GM13976 (cell line): ENCODE data around the gene NXN.
"Not testable (repeated sequence)": the region's sequence is repeated elsewhere in the genome, so short reads cannot be mapped to it uniquely, and the experiment has no call there.

ENCODE experiments used
- DNase-seq: peaks from one replicate; pipeline ENCODE4 v3.0.0; 2012; ENCODE audit warnings: low spot score
- in situ Hi-C: fragments of 300-500 bp; cut with MboI; formaldehyde crosslinking; loops from one replicate; pipeline ENCODE4 v1.12.0; 2022; ENCODE audit warnings: low sequenced_read_pairs, mixed read lengths, inconsistent platforms; ENCODE audit not compliant: unreplicated experiment
- TF ChIP-seq, protein P1 (sequence below): IDR thresholded peaks from 2 replicates; pipeline ENCODE4 v1.5.1; 2012; ENCODE audit warnings: borderline replicate concordance, mild to moderate bottlenecking; ENCODE audit not compliant: insufficient read depth; ENCODE audit errors: extremely low read depth, missing control alignments, control extremely low read depth

The NXN gene

DNA sequence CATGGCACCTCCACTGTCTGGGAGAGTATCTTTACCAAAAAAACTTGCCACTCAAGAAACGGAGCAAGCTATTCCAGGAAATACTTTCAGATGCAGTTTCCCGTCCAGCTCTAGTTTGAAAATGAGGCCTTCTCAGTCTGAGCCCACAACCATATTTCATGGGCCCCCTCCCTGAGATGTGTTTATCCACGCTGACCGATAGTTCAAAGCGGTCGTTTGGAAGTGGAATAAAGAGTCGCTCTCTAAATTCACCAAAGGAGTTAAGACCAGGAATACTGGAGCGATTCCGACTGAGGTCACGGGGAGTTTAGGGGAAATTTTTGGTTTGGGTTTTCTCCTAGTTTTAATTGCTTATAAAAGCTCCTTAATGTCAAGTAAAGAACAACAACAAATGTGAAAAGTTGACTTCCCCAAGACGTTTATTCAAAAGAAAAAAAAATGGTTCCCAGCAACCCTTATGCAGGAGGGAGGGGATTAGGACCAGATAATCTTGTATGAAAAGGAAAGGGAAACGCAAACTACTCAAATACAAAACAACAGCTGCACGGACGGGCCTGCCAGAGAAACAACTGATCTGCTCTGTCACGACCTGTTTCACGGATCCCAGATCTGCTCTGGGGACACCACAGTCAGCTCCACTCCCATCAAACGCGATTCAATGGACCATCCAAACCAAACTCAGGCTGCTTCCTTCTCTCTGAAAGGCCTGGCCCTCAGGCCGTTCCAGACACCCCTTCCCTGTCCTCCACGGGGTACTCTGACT is 120.3 kb downstream of the NXN start:
- TF ChIP-seq, protein P1, sequence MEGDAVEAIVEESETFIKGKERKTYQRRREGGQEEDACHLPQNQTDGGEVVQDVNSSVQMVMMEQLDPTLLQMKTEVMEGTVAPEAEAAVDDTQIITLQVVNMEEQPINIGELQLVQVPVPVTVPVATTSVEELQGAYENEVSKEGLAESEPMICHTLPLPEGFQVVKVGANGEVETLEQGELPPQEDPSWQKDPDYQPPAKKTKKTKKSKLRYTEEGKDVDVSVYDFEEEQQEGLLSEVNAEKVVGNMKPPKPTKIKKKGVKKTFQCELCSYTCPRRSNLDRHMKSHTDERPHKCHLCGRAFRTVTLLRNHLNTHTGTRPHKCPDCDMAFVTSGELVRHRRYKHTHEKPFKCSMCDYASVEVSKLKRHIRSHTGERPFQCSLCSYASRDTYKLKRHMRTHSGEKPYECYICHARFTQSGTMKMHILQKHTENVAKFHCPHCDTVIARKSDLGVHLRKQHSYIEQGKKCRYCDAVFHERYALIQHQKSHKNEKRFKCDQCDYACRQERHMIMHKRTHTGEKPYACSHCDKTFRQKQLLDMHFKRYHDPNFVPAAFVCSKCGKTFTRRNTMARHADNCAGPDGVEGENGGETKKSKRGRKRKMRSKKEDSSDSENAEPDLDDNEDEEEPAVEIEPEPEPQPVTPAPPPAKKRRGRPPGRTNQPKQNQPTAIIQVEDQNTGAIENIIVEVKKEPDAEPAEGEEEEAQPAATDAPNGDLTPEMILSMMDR, result no peak
- in situ Hi-C loops, result no loop called here
- no peak for DNase-seq

DNA sequence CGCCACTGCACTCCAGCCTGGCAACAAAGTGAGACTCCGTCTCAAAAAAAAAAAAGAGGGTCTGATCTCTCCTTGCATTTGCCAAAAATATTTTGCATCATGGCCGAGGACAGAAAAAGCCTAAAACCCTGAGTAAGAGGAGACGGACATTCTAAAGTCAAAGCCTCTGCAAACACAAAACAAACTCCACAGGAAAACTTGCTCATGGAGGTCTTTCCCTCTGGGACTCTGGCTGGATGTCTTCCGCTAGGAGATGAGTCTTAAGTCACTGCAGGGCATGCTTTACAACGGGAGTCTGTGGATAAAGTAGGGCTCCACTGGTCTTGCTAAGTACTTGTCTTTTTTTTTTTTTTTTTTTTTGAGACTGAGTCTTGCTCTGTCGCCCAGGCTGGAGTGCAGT is 123.4 kb downstream of the NXN start:
- in situ Hi-C loops, result no loop called here
- DNase-seq, result no peak
- TF ChIP-seq, protein P1, result no peak

DNA sequence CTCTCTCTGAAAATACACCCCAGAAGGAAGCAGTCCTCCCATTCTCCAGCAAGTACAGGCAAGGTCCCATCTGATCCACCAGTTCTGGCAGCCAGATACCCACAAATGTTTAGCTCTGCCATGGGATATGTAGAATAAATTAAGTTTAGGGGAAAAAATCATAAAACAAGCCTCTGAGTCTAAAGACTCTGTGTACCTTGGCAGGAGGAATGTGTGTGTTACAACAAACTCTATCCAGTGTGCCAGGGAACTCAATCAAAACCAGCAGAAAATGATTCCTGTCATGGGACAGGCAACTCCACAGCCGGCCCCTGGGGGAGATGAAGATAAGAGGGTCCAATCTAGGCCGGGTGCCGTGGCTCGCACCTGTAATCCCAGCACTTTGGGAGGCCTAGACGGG is 124.0 kb downstream of the NXN start:
- TF ChIP-seq, protein P1, result no peak
- in situ Hi-C loops, result no loop called here
- no peak for DNase-seq

DNA sequence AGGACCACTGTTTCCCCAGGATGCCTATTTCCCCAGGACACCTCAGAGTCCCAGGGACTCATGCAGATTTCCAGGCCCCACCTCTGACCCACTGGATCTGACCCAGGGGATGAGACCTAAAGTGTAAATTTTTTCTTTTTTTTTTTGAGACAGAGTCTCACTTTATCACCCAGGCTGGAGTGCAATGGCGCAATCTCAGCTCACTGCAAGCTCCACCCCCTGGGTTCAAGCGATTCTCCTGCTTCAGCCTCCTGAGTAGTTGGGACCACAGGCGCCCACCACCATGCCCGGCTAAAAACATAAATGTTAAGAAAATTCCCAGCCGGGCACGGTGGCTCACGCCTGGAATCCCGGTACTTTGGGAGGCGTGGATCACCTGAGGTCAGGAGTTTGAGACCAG is 126.7 kb downstream of the NXN start:
- in situ Hi-C loops, DNase-seq: not testable (repeated sequence)

DNA sequence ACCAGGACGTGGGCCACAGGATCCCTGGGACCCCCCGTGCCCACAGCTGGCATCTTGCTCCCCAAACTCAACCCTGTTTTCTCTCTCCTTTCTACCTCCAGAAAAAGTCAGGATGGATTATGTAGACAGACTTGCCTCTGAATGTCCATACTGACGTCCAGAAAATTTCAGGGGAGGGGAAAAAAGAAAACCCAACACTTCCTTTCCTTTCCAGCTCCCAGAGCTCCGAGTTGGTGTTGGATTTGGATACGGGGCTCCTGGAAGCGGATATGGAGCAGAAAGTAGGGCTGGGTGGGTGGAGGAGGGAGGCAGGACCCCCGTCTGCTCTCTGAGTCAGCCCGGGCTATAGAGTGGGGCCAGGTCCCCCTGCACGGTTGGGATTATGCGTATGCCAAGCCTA is 127.2 kb downstream of the NXN start:
- in situ Hi-C loops, result no loop called here
- DNase-seq, result no peak
- TF ChIP-seq, protein P1, result no peak

DNA sequence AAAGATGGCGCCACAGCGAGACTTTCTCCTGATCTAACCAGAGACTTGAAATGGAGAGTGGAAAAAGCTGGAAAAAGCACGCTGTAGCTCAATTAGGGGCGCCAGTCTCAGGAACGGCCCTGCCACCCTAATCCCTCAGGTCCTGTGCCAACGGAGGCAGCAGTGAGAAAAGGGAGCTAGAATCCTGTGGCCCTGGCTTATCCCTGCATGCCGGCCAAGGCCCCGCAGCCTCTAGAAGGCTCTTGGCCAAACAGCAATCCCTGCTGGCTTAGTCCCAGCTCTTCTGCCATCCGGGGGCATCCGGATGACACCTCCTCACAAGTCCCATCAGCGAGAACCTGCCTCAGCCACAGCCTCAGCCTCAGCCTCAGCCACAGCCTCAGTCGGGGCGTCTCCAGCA is 127.7 kb downstream of the NXN start:
- DNase-seq, result no peak
- in situ Hi-C loops, result no loop called here
- TF ChIP-seq, protein P1, result no peak

DNA sequence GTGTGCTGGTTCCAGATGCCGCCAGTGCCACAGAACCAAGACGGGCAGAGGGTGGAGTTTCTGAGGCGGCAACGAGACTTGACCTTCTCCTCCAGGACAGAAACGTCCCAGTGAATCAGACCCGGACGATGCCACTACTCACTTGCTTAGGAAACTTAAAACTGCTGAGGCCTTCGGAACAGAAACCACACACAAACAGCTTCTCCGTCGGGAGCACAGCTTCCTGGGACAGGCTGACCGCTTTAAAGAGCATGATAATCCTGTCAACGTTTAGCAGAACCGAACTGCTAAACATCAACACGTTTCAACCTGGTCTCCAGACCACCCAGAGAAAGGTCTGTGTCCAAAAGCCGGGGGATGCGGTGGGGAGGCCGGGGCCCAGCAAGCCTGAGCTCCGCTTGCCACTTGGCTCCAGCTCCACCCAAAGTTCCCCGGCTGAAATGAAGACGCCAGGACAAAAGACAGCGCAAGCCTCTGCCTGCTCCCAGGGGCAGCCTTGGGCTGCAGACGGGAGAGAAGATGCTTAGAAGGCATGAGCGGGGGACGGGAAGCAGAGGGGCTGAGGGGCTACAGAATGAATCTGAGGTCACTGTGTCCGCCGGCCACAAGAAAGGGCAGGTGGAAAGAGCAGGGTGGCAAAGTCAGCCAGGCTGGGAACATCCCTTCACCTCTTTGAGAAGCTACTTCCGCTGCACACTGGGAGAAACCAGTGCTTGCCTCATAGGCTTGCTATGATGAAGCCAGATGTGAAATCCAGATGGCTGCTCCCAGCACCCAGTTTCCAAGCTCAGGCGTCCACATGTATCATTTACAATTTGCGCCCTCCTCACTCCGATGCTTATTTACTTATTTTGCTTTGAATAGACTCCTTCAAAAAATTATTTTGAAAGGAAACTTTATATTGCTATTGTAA is 128.5 kb downstream of the NXN start:
- DNase-seq, result no peak
- in situ Hi-C loops, result no loop called here
- TF ChIP-seq, protein P1, result no peak
